Mesodermal cell (in vitro differentiated cells): ENCODE measurements around the gene OPCML. TPM values are rescaled to one million over a fixed set of nuclear protein-coding genes. Genes with fewer than 3 reads are reported as not detected.

ENCODE experiments used
- H3K27ac ChIP-seq: 2 replicates; pipeline ENCODE4 v1.7.0; 2013; ENCODE audit warnings: mild to moderate bottlenecking, low read depth, low read length, moderate library complexity; ENCODE audit not compliant: severe bottlenecking
- H3K36me3 ChIP-seq: 2 replicates; pipeline ENCODE4 v1.7.1; 2013; ENCODE audit warnings: mild to moderate bottlenecking, low read length, moderate library complexity; ENCODE audit not compliant: control insufficient read depth, insufficient read depth
- H3K4me1 ChIP-seq: one replicate; pipeline ENCODE4 v1.7.1; 2013; ENCODE audit warnings: mild to moderate bottlenecking, low read length; ENCODE audit not compliant: insufficient read depth, control insufficient read depth, poor library complexity, severe bottlenecking
- H3K4me3 ChIP-seq: 2 replicates; pipeline ENCODE4 v1.7.0; 2013; ENCODE audit warnings: low read length, control low read depth, mild to moderate bottlenecking; ENCODE audit not compliant: insufficient read depth, poor library complexity, severe bottlenecking; ENCODE audit errors: extremely low read depth
- H3K9me3 ChIP-seq: 2 replicates; pipeline ENCODE4 v1.7.1; 2013; ENCODE audit warnings: mild to moderate bottlenecking, low read length, moderate library complexity; ENCODE audit not compliant: control insufficient read depth
- WGBS, 2 experiments: methylation state at CpG; one replicate each; pipeline ENCODE4 v1.1.5; 2013; ENCODE audit warnings: missing lambda C conversion rate in 2 of 2; ENCODE audit not compliant: insufficient coverage in 2 of 2; 5-methylcytosine and 5-hydroxymethylcytosine counted together
- polyA plus RNA-seq, 2 experiments: library from polyadenylated mRNA; stranded (reverse); fragments of 50-300 nt; gene quantifications; one replicate each; pipeline ENCODE4 v1.2.3, GENCODE V29; 2013

The OPCML gene
- polyA plus RNA-seq (2013, experiment 1 of 2) = 4.3 TPM
- polyA plus RNA-seq (2013, experiment 2 of 2) = 1.6 TPM

- Histone ChIP-seq H3K4me3 (no peak within 1 kb of the TSS), H3K27ac (no peak within 1 kb of the TSS), H3K9me3 (no peaks in the 10 kb centered on the region), H3K4me1 (no peaks in the 10 kb centered on the region), H3K36me3 (no peaks in the 10 kb centered on the region)
- WGBS, 2 experiments = 4 to 5% methylated on average over 10 to 16 of the region's 27 CpGs
Measured at GRCh38 chr11:133531971-133532651, at the start of gene OPCML. Gene OPCML, minus strand, starts transcription at chr11:133532501.

- Histone ChIP-seq H3K4me1 (peaks cover 2% of the 10 kb centered on the region), H3K27ac (no peak overlapping the region), H3K36me3 (no peaks in the 10 kb centered on the region), H3K9me3 (no peaks in the 10 kb centered on the region), H3K4me3 (no peak overlapping the region)
- WGBS, 2 experiments = 90 to 93% methylated on average over 6 of the region's 6 CpGs
Measured at GRCh38 chr11:133581091-133581490, 48.8 kb upstream of the OPCML start.

- H3K9me3 ChIP-seq = no peaks in the 10 kb centered on the region
- 74 to 79% methylated on average over 19 to 35 of the region's 38 CpGs for WGBS, 2 experiments
- H3K27ac ChIP-seq = no peak overlapping the region
- no peaks in the 10 kb centered on the region for H3K36me3 ChIP-seq
- H3K4me1 ChIP-seq = peaks cover 2% of the 10 kb centered on the region
- H3K4me3 ChIP-seq = no peak overlapping the region
Measured at GRCh38 chr11:133579165-133580031, 47.1 kb upstream of the OPCML start.

GRCh38 chr11:133577403-133577802 is 45.1 kb upstream of the OPCML start:
- no peaks in the 10 kb centered on the region for H3K9me3 ChIP-seq
- H3K4me3 ChIP-seq = no peak overlapping the region
- no peak overlapping the region for H3K27ac ChIP-seq
- no peaks in the 10 kb centered on the region for H3K36me3 ChIP-seq
- H3K4me1 ChIP-seq = peaks cover 2% of the 10 kb centered on the region
- WGBS, 2 experiments = 84% methylated on average over 2 of the region's 3 CpGs; no CpG with 5 or more reads in 1 of the 2 experiments

GRCh38 chr11:133576351-133576750 is 44.0 kb upstream of the OPCML start:
- WGBS, 2 experiments = 93 to 96% methylated on average over 16 of the region's 16 CpGs
- H3K27ac ChIP-seq = no peak overlapping the region
- H3K36me3 ChIP-seq = no peaks in the 10 kb centered on the region

GRCh38 chr11:133573081-133573480 is 40.8 kb upstream of the OPCML start:
- Histone ChIP-seq H3K36me3 (no peaks in the 10 kb centered on the region), H3K4me1 (no peaks in the 10 kb centered on the region), H3K9me3 (no peaks in the 10 kb centered on the region), H3K27ac (no peak overlapping the region), H3K4me3 (no peak overlapping the region)
- WGBS, 2 experiments = 78 to 100% methylated on average over 1 of the region's 1 CpG

More at GRCh38 chr11:133576351-133576750, 44.0 kb upstream of the OPCML start:
- Histone ChIP-seq H3K4me1 (peaks cover 2% of the 10 kb centered on the region), H3K4me3 (no peak overlapping the region), H3K9me3 (no peaks in the 10 kb centered on the region)

- no peak overlapping the region for H3K4me3 ChIP-seq
- 93 to 100% methylated on average over 2 to 3 of the region's 4 CpGs for WGBS, 2 experiments
- no peaks in the 10 kb centered on the region for H3K36me3 ChIP-seq
- H3K9me3 ChIP-seq = no peaks in the 10 kb centered on the region
- no peak overlapping the region for H3K27ac ChIP-seq
- H3K4me1 ChIP-seq = no peaks in the 10 kb centered on the region
Measured at GRCh38 chr11:133570376-133570775, 38.1 kb upstream of the OPCML start.

- Histone ChIP-seq H3K9me3 (no peaks in the 10 kb centered on the region), H3K36me3 (no peaks in the 10 kb centered on the region), H3K4me1 (no peaks in the 10 kb centered on the region), H3K4me3 (no peak overlapping the region), H3K27ac (no peak overlapping the region)
- 81 to 92% methylated on average over 3 of the region's 7 CpGs for WGBS, 2 experiments
Measured at GRCh38 chr11:133563505-133564025, 31.3 kb upstream of the OPCML start.

GRCh38 chr11:133560472-133560855 is 28.2 kb upstream of the OPCML start:
- Histone ChIP-seq H3K4me3 (no peak overlapping the region), H3K9me3 (no peaks in the 10 kb centered on the region), H3K36me3 (no peaks in the 10 kb centered on the region), H3K27ac (no peak overlapping the region), H3K4me1 (peaks cover 3% of the 10 kb centered on the region)
- WGBS, 2 experiments = 90 to 92% methylated on average over 3 of the region's 9 CpGs

- 95 to 100% methylated on average over 4 to 5 of the region's 10 CpGs for WGBS, 2 experiments
- H3K27ac ChIP-seq = no peak overlapping the region
Measured at GRCh38 chr11:133559833-133560471, 27.7 kb upstream of the OPCML start.

More at GRCh38 chr11:133559833-133560471, 27.7 kb upstream of the OPCML start:
- Histone ChIP-seq H3K9me3 (no peaks in the 10 kb centered on the region), H3K4me1 (peaks cover 5% of the 10 kb centered on the region), H3K36me3 (no peaks in the 10 kb centered on the region), H3K4me3 (no peak overlapping the region)
